HG02642 (cell line): ENCODE data around the gene LTV1.
"Not testable (repeated sequence)": the region's sequence is repeated elsewhere in the genome, so short reads cannot be mapped to it uniquely, and the experiment has no call there.

Source experiments
- ATAC-seq: cut with Tn5 transposase; IDR thresholded peaks from one replicate; pipeline ENCODE4 v1.9.1; 2021; ENCODE audit warnings: mild to moderate bottlenecking; ENCODE audit not compliant: unreplicated experiment, poor library complexity

Gene LTV1

DNA sequence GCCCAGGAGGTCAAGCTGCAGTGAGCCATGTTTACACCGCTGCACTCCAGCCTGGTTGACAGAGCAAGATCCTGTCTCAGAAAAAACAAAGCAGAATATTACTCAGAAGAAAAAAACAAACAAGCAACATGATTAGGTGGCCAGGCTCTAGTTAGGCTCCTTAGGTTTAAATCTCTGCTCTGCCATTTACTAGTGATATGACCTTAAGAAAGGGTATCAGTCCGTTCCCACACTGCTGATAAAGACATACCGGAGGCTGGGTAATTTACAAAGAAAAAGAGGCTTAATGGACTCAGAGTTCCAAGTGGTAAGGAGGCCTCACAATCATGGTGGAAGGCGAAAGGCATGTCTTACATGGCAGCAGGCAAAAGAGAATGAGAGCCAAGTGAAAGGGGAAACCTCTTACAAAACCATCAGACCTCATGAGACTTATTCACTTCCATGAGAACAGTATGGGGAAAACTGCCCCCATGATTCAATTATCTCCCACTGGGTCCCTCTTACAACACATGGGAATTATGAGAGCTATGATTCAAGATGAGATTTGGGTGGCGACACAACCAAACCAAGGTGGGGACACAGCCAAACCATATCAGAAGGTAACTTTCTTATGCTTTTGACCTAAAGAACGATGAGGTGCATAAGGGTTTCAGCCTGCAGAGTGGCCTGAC lies 2.4 kb upstream of the LTV1 start:
- ATAC-seq, result no peak

DNA sequence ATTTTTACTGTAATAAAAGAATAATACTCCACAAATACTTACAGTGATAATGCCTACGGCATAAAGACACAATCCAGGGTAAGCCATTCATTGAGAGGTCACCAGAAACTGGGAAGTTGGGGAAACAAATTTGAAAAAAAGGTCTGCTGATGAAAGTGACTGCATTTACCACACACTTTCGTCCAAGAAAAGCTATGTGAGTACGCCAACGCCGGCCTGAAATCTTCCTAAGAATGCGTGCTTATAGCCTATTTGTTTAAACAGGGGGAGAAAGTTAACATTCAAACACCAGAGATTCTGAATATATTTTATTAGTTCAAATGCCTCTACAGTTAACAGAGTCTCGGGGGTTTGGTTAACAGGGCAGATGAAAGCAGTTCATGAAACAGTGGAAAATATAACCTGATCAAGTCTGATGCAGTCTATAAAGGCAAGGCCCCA lies 657 bp upstream of the LTV1 start:
- no peak for ATAC-seq

DNA sequence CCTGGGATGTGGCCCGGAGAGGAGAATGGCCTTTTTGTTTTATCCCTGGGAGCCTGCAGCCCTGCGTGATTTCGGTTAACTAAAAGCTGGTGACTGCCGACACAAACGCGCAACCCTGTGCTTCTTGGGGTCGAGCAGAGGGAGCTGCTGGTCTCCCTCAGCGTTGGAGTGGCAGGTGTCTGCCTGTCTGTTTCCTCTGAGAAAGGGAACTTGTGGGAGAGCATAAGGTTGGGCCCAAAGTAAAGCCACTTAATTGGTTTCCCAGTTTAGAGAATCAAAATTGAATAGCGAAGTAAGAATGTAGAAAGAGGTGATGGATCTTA lies 500 bp downstream of the LTV1 start:
- peak; percentile 14 for ATAC-seq

DNA sequence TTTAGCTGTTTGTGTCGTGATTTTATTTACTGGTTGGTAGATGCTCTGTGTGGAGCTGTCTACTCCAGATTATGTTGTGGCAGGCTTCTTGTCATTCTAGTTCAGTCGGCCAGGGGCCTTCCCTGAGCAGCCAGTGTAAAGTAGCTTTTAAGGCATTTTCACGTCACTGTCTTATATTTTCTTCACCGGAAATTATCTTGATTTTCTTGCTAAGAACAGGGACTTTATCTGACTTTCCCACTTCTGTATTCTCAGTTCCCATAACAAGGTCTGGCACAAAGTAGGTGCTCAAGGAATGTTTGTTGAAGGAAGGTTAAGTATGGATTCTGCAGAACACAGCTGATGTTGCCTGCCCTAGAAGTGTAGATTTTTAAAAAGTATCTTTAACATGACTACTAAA lies 868 bp downstream of the LTV1 start:
- ATAC-seq, result no peak

DNA sequence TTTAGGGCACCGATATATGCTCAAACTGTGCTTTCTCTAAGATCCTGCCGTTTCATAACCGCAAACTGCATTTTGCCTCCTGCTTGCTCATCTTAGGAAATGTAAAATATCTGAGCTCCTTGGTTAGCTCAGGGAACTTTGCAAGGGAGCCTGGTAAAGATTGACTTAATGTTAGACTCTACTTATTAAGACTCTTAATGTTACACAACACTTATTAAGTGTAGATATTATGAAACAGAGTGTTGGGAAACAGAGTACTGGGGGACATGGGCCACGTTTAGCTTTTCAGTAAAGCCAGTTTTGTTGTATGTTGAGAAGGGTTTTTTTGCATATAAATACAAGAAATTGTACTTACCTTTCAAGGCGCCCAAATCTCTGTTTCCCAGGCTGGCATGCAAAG lies 1.9 kb downstream of the LTV1 start:
- ATAC-seq, result no peak

DNA sequence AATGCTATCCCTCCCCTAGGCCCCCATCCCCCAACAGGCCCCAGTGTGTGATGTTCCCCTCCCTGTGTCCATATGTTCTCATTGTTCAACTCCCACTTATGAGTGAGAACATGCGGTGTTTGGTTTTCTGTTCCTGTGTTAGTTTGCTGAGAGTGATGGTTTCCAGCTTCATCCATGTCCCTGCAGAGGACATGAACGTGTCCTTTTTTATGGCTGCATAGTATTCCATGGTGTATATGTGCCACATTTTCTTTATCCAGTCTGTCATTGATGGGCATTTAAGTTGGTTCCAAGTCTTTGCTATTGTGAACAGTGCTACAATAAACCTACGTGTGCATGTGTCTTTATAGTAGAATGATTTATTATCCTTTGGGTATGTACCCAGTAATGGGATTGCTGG lies 8.6 kb downstream of the LTV1 start:
- not testable (repeated sequence) for ATAC-seq

DNA sequence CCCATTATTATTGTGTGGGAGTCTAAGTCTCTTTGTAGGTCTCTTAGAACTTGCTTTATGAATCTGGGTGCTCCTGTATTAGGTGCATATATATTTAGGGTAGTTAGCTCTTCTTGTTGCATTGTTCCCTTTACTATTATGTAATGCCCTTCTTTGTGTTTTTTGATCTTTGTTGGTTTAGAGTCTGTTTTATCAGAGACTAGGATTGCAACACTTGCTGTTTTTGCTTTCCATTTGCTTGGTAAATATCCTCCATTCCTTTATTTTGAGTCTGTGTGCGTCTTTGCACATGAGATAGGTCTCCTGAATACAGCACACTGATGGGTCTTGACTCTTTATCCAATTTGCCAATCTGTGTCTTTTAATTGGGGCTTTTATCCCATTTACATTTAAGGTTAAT lies 11.9 kb downstream of the LTV1 start:
- ATAC-seq, result not testable (repeated sequence)

DNA sequence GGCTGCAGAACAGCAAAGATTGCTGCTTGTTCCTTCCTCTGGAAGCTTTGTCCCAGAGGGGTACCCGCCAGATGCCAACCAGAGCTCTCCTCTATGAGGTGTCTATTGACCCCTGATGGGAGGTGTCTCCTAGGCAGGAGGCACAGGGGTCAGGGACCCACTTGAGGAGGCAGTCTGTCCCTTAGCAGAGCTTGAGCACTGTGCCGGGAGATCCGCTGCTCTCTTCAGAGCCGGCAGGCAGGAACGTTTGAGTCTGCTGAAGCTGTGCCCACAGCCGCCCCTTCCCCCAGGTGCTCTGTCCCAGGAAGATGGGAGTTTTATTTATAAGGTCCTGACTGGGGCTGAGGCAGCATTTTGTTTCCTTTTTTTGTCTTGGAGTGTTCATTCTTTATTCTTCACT lies 13.6 kb downstream of the LTV1 start:
- ATAC-seq, result not testable (repeated sequence)

DNA sequence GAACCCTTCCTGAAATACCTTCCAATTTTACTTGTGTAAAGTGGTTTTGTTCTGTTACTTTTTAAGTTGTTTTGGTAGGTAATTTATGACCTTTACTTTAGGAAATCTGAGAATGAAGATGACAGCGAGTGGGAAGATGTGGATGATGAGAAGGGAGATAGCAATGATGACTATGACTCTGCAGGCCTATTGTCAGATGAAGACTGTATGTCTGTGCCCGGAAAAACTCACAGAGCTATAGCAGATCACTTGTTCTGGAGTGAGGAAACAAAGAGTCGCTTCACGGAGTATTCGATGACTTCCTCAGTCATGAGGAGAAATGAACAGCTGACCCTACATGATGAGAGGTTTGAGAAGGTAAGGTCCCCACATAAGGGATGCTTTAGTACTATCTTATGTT lies 14.5 kb downstream of the LTV1 start:
- ATAC-seq, result no peak

DNA sequence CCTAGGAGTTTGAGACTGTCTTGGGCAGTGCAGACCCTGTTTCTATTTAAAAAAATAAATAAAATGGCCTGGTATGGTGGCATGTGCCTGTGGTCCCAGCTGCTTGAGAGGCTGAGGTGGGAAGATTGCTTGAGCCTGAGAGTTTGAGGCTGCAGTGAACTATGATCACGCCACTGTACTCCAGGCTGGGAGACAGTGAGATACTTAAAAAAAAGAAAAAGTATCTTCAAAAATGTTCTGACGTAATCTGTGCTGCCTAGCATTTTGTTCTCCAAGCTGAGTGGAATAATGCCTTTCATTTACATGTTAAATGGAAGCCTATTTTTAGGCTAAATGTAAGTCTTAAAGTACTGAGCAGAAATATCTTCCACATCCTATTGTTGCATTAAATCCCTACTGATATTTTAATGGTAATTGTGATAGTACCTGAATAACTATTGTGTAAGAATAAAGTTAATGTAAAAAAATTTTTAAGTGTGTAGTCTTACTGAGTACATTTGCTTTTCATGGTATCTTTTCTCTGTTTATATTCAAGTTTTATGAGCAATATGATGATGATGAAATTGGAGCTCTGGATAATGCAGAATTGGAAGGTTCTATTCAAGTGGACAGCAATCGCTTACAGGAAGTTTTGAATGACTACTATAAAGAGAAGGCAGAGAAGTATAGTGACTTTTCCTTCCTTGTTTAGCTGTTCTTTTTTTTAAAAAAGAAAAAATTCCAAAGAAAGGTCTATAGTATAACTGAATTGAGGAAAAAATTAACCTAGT lies 16.9 kb downstream of the LTV1 start:
- no peak for ATAC-seq

DNA sequence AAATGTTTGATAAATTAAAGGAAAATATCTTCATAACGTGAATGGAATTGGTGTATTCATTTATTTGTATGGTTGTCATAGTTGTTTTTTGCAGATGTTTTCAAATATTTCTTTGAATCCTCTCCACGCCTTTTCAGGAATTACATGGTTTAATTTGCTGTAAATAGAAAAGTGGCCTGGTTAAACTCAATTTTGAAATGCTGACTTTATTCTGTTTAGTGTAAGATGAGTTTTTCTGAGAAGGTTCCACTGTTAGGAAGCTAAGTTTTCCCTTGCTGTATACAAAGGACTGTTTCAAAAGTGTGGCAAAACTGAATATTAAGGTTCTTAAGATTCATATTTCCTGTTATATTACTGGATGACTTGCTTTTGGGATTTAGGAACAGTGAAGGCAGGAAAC lies 20.6 kb downstream of the LTV1 start:
- ATAC-seq, result no peak

DNA sequence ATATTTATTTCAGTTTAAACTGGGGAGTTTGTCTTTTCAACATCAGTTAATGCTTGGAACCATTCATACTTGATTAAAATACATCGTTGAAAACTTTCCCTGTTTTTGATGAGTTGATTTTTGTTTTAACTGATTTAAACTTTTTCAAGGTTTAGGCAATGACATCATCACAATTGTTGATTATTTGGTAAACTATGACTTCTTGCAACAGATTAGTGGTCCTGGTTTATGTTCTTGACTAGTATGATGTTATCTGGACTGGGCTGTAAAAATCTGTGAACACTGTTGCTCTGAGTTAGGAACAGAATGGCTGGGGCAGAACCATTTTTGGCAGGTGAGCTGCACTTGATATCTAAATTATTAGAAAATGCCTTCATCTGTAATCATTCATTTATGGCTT lies 21.1 kb downstream of the LTV1 start, which contains the start of gene ZC2HC1B:
ZC2HC1B (plus strand) TSS at position 241 of the 400 bp plus-strand sequence; CDS start at position 307, 66 bp downstream.
- ATAC-seq, result no peak

DNA sequence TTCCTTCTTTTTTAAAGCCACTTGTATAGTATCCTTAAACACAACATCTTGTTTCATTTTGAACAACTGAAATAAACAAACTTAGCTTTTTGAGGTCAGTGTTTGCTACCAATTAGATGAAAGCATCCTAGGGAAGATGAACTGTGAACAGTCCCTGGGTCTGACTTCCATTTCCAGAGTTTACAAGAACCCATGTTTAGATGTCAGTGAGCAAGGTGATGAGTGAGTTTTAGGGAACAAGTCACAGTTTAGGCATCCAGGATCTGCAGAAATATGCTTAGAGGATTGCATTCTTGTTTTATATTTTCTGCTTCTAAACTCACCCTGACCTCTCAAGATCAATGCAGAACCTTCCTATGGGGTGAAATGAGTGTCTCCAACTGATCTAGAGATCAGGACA lies 24.1 kb downstream of the LTV1 start:
- ATAC-seq, result no peak

DNA sequence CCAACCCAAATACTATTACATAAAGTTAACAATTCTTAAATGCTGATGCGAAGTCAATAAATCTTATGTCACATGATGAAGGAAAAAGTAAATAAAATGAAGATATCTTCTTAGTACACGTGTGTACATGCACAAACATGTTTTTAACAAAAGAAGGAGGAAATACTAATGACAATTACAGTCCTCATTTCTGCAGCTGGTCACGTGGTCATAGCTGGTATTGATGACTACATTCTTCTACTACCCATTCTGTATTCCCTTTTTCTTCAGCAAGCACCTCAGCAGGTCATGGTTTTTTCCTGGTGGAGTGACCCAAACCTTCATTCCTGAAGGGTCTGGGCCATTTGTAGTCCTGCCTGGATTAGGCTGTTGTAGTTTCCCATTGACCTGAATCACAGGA lies 25.7 kb downstream of the LTV1 start:
- ATAC-seq, result not testable (repeated sequence)

DNA sequence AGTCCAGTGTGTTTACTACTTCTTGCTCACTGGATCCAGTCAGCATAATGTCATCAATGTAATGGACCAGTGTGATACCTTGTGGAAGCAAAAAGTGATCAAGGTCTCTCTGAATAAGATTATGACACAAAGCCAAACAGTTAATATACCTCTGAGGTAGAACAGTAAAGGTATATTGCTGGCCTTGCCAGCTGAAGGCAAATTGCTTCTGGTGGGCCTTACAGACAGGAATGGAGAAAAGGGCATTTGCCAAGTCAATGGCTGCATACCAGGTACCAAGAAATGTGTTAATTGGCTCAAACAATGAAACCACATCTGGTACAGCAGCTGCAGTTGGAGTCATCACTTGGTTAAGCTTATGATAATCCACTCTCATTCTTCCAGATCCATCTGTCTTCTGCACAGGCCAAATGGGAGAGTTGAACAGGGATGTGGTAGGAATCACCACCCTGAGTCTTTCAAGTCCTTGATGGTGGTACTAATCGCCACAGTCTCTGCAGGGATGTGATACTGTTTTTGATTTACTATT lies 28.1 kb downstream of the LTV1 start:
- not testable (repeated sequence) for ATAC-seq

DNA sequence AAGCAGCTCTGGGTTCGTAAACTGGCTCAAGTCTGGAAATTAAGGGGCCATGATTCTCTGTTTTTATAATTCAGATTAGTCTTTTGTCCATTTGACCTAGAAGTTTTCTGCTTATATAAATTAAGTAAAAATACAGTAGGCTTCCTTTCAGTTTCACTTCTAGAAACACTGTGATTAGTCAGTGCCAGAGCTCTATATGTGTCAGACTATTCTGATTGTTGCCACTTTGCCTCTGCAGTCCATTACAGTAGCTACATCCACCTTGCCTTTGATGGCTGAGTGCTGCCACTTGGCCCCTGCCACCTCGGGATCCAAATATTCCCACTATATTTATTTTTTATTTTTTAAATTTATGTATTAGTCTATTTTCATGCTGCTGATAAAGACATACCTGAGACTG lies 29.1 kb downstream of the LTV1 start:
- ATAC-seq, result peak; percentile 90

DNA sequence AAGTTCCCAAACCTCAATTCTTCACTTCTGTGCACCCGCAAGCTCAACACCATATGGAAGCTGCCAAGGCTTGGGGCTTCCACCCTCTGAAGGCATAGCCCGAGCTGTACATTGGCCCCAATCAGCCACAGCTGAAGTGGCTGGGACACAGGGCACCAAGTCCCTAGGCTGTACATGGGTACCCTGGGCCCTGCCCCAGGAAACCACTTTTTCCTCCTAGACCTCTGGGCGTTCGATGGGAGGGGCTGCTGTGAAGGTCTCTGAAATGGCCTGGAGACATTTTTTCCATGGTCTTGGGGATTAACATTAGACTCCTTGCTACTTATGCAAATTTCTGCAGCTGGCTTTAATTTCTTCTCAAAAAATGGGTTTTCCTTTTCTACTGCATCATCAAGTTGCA lies 30.5 kb downstream of the LTV1 start:
- ATAC-seq, result not testable (repeated sequence)

DNA sequence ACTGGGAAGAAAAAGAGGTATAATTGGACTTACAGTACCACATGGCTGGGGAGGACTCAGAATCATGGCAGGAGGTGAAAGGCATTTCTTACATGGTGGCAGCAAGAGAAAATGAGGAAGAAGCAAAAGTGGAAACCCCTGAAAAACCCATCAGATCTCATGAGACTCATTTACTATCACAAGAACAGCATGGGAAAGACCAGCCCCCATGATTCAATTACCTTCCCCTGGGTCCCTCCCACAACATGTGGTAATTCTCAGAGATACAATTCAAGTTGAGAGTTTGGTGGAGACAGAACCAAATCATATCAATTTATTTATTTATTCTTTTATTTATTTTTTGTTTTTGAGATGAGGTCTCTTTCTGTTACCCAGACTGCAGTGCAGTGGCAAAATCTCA lies 31.4 kb downstream of the LTV1 start:
- not testable (repeated sequence) for ATAC-seq

DNA sequence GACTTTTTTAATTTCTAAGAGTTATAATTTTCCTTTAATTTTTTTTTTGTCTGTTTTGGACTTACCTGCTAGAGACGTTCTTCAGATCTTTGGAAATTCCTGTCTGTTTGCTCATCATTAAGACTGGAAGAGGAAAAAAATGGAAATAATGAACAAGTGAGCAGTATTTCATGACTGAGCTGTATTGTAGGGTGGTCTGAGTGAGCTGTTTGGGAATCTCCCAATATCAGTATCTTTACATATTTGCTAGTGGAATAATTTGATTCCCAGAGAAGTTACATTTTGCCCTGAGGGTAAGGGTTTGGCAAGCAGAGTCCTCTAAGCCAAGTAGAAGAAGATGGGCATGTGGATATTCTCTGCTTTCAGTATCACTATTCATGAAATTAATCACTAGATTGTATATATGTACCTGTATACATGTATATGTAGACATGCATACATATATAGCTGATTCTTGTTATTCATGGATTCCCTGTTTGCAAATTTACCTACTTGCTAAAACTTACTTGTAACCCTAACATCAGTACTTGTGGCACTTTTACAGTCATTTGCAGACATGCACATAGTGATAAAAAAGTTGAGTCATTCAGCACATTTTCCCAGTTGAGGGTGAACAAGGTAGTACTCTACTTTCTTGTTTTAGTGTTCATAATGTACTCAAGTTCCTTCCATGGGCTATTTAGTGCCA lies 34.6 kb downstream of the LTV1 start:
- no peak for ATAC-seq

DNA sequence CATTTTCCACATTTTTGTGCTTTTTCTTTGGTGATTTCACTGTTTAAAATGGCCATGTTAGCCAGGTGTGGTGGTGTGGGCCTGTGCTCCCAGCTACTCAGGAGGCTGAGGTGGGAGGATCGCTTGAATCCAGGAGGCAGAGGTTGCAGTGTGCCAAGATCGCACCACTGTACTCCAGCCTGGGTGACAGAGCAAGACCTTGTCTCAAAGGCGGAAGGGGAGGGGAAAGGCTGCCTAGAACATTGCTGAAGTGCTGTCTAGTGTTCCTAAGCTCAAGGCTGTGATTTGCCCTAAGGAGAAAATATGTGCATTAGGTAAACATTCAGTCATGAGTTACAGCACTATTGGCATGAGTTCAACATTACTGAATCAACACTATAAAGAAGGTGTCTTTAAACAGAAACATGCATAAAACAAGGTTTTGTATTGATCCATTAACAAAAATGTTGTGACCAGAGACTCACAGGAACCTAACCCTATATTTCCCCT lies 35.2 kb downstream of the LTV1 start:
- no peak for ATAC-seq

DNA sequence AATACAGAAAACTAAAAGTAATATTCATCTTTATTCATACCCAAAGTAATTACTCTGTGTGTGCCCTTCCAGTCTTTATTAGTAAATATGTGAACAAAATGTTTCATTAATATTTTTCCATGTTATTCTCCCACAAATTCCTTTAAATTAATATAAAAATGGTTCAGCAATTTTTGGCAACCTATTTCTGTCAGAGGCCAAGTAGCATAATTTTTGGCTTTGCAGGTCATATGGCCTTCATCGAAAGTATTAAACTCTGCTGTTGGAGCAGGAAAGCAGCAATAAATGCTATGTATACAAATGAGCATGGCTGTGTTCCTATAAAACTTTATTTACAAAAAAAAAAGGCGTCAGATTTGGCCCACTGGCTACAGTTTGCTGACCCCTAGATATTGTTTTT lies 37.3 kb downstream of the LTV1 start:
- no peak for ATAC-seq
